ENCODE measurements around the gene CBLB. TPM values are rescaled to one million over a fixed set of nuclear protein-coding genes. Genes with fewer than 3 reads are reported as not detected.

The CBLB gene
- total RNA-seq, 1 experiment from 2014 or later: 8.6 TPM

DNA sequence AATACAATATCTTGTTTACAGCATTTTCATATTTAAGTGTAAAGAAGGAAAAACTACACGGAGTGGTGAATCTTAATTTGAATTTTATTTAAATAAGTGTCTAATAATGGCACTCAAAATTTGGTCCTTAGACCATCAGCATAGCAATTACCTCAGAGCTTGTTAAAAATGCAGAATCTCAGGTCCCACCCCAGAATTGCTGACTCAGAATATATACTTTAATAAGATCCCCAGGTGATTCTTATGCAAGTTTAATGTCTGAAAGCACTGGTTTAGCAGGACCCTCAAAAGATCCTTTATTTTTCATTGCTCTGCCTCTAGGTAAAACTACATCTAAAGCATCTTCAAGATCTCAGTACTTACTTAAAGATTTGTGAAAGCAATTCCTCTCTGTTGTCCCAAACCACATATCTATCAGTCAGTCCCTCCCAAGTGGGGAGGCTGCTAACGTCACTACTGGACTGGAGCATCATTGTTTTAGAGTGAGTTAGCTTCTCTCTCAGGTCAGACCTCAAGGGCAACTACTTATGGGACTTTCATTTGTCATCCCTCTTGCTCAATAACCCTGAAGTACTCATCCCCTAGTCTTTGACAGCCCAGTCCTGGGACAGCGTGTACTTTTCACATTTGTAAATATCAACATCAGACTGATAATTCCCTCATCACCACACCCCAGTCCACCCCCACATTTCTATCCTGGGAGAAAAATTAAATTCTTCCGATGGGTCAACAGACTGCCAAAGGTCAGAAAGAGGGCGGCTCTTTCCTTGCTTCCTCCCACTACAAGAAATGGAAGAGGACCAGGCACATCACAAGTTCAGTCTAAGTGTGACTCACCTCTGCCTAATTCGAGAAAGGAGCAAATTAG, 76.7 kb downstream of the CBLB start:
- ChIA-PET POLR2A (no interaction called here), CTCF (no interaction called here)
- intact Hi-C loops (cut with micrococcal nuclease; ENCODE audit: unreplicated experiment): no loop called here
- H3K27me3 ChIP-seq (ENCODE audit: control insufficient read depth, insufficient read depth, low read length): no peaks in the 10 kb centered on the region
- no peaks in the 10 kb centered on the region for H3K4me1 ChIP-seq (ENCODE audit: control insufficient read depth, insufficient read depth, low read length)
- no peak overlapping the region for H3K27ac ChIP-seq (ENCODE audit: low read length)
- no peaks in the 10 kb centered on the region for H3K9me3 ChIP-seq (ENCODE audit: control insufficient read depth, insufficient read depth, low read depth, low read length)
- no peaks in the 10 kb centered on the region for H3K36me3 ChIP-seq (ENCODE audit: control insufficient read depth, insufficient read depth, low read length)
- DNase-seq (ENCODE audit: low read depth, low spot score) (no peak), ATAC-seq (no peak)
- TF ChIP-seq POLR2AphosphoS5 (IDR thresholded peaks at IDR 0.05; ENCODE audit: low read depth, low read length): no peak
- no peak for TF ChIP-seq SIN3A (IDR thresholded peaks at IDR 0.05; ENCODE audit: borderline replicate concordance, insufficient read depth, low read depth, low read length)
- no peak for TF ChIP-seq CTCF (IDR thresholded peaks at IDR 0.05)
- no peak for TF ChIP-seq TCF7L2 (IDR thresholded peaks at IDR 0.05; ENCODE audit: low read depth, low read length)
- TF ChIP-seq, protein P1, sequence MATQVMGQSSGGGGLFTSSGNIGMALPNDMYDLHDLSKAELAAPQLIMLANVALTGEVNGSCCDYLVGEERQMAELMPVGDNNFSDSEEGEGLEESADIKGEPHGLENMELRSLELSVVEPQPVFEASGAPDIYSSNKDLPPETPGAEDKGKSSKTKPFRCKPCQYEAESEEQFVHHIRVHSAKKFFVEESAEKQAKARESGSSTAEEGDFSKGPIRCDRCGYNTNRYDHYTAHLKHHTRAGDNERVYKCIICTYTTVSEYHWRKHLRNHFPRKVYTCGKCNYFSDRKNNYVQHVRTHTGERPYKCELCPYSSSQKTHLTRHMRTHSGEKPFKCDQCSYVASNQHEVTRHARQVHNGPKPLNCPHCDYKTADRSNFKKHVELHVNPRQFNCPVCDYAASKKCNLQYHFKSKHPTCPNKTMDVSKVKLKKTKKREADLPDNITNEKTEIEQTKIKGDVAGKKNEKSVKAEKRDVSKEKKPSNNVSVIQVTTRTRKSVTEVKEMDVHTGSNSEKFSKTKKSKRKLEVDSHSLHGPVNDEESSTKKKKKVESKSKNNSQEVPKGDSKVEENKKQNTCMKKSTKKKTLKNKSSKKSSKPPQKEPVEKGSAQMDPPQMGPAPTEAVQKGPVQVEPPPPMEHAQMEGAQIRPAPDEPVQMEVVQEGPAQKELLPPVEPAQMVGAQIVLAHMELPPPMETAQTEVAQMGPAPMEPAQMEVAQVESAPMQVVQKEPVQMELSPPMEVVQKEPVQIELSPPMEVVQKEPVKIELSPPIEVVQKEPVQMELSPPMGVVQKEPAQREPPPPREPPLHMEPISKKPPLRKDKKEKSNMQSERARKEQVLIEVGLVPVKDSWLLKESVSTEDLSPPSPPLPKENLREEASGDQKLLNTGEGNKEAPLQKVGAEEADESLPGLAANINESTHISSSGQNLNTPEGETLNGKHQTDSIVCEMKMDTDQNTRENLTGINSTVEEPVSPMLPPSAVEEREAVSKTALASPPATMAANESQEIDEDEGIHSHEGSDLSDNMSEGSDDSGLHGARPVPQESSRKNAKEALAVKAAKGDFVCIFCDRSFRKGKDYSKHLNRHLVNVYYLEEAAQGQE (IDR thresholded peaks at IDR 0.05; ENCODE audit: insufficient read depth in 1 of 2, low read depth in 2 of 2, low read length in 1 of 2): no peak
- in situ Hi-C loops (cut with HindIII; ENCODE audit: low pct_unique_long_range_greater_than_20kb, low sequenced_read_pairs): no loop called here
- BruUV-seq (replicated peaks): no TSS peak
- no peak overlapping the region for H3K4me3 ChIP-seq (ENCODE audit: low read depth in 2 of 2, low read length in 2 of 2)

DNA sequence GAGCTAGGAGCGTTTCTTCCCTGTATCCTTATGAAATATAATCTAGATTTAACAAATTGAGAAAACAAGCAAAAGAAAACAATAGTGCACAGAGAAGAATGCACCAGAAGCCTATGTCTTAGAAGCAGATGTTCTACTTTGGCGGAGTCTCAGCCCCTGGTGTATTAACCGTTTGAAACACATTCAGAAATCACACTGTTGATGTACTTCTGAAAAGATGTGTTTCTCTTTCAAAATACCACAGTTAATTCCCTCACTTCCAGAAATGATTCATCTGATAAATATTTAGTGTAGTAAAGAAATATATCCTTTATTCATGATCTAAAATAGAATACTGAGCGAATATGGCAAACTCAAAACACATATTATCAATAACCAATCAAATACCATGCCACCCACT, 77.7 kb downstream of the CBLB start:
- Histone ChIP-seq H3K27me3 (ENCODE audit: control insufficient read depth, insufficient read depth, low read length) (no peaks in the 10 kb centered on the region), H3K4me1 (ENCODE audit: control insufficient read depth, insufficient read depth, low read length) (no peaks in the 10 kb centered on the region), H3K4me3 (ENCODE audit: low read depth in 2 of 2, low read length in 2 of 2) (no peak overlapping the region), H3K36me3 (ENCODE audit: control insufficient read depth, insufficient read depth, low read length) (no peaks in the 10 kb centered on the region), H3K27ac (ENCODE audit: low read length) (no peak overlapping the region), H3K9me3 (ENCODE audit: control insufficient read depth, insufficient read depth, low read depth, low read length) (no peaks in the 10 kb centered on the region)
- ATAC-seq (no peak), DNase-seq (ENCODE audit: low read depth, low spot score) (no peak)
- intact Hi-C loops (cut with micrococcal nuclease; ENCODE audit: unreplicated experiment) (no loop called here), in situ Hi-C loops (cut with HindIII; ENCODE audit: low pct_unique_long_range_greater_than_20kb, low sequenced_read_pairs) (no loop called here)
- BruUV-seq (replicated peaks): no TSS peak
- ChIA-PET POLR2A (no interaction called here), CTCF (no interaction called here)
- TF ChIP-seq SIN3A (IDR thresholded peaks at IDR 0.05; ENCODE audit: borderline replicate concordance, insufficient read depth, low read depth, low read length) (no peak), POLR2AphosphoS5 (IDR thresholded peaks at IDR 0.05; ENCODE audit: low read depth, low read length) (no peak), TCF7L2 (IDR thresholded peaks at IDR 0.05; ENCODE audit: low read depth, low read length) (no peak), CTCF (IDR thresholded peaks at IDR 0.05) (no peak)
- TF ChIP-seq, protein P1 (IDR thresholded peaks at IDR 0.05; ENCODE audit: insufficient read depth in 1 of 2, low read depth in 2 of 2, low read length in 1 of 2): no peak
